Small intestine (tissue), 7 donors: ENCODE data around the gene GALNT5. TPM values are rescaled to one million over a fixed set of nuclear protein-coding genes. Genes with fewer than 3 reads are reported as not detected.

Experiments
- DNase-seq, 2 donors: peaks; one replicate each; pipeline versions ENCODE4 v3.0.0 to v3.0.0-alpha.2; 2013
- FAIRE-seq: peaks from 2 replicates; lab custom pipeline; 2012; peaks lifted over from hg19 to GRCh38; lab: Jason Lieb, UNC
- H3K27ac ChIP-seq, 3 donors: one replicate each; pipeline ENCODE4 v1.5.1; 2013; ENCODE audit warnings: low read length in 2 of 3, mild to moderate bottlenecking in 2 of 3, control low read depth in 1 of 3, inconsistent platforms in 1 of 3, low read depth in 1 of 3, moderate library complexity in 1 of 3
- H3K27me3 ChIP-seq, 3 donors: one replicate each; pipeline ENCODE4 v1.6.1; 2013; ENCODE audit warnings: low read length in 3 of 3, inconsistent platforms in 1 of 3; ENCODE audit not compliant: control insufficient read depth in 3 of 3, insufficient read depth in 3 of 3
- H3K36me3 ChIP-seq, 3 donors: one replicate each; pipeline ENCODE4 v1.6.1; 2013; ENCODE audit warnings: low read length in 3 of 3, inconsistent platforms in 1 of 3, low read depth in 1 of 3, mild to moderate bottlenecking in 1 of 3, moderate library complexity in 1 of 3; ENCODE audit not compliant: control insufficient read depth in 3 of 3, insufficient read depth in 2 of 3
- H3K4me1 ChIP-seq, 3 donors: one replicate each; pipeline ENCODE4 v1.6.1; 2013; ENCODE audit warnings: low read length in 2 of 3, inconsistent platforms in 1 of 3, low read depth in 1 of 3, mild to moderate bottlenecking in 1 of 3, moderate library complexity in 1 of 3; ENCODE audit not compliant: control insufficient read depth in 3 of 3, insufficient read depth in 2 of 3
- H3K4me3 ChIP-seq, 3 donors: one replicate each; pipeline ENCODE4 v1.5.1; 2013; ENCODE audit warnings: low read length in 3 of 3, control low read depth in 1 of 3, inconsistent platforms in 1 of 3, low read depth in 1 of 3, mild to moderate bottlenecking in 1 of 3, moderate library complexity in 1 of 3
- H3K9me3 ChIP-seq, 2 donors: one replicate each; pipeline ENCODE4 v1.6.1; 2013; ENCODE audit warnings: low read depth in 1 of 2, low read length in 1 of 2; ENCODE audit not compliant: control insufficient read depth in 2 of 2, insufficient read depth in 1 of 2
- WGBS, 3 donors: extraction: QIAGEN DNeasy Blood & Tissue Kit; methylation state at CpG; one replicate each; pipeline ENCODE4 v1.1.7; 2013; 5-methylcytosine and 5-hydroxymethylcytosine counted together
- polyA plus RNA-seq, 4 donors: library from polyadenylated mRNA; stranded (reverse) in 3 of 4; unstranded in 1 of 4; fragments of 200-250 nt in 3 of 4; fragments of 120-200 nt in 1 of 4; gene quantifications; one replicate each; pipeline versions ENCODE4 v1.2.1 to v1.2.3, GENCODE V29; 2013
- donor health status: healthy with polysubstance abuse.
- donor health status: control.
- donor health status: control.
- donor health status: Bipolar disorder and iron deficiency.
- donor health status: healthy.

GALNT5 gene
- polyA plus RNA-seq, 4 donors = 0.67 to 29.2 (median 2.3) TPM

- no peak for FAIRE-seq
- Histone ChIP-seq H3K9me3 (no peaks in the 10 kb centered on the region), H3K4me3 (no peak overlapping the region), H3K27me3 (no peaks in the 10 kb centered on the region), H3K27ac (no peak overlapping the region), H3K36me3 (no peaks in the 10 kb centered on the region), H3K4me1 (peaks cover 0 to 23% (median 4%) of the 10 kb centered on the region in 3 donors)
- peak in 1 of 2 donors; percentile 50 for DNase-seq
These were observed 1.8 kb upstream of the GALNT5 start for GRCh38 chr2:157255746-157256145.

- H3K36me3 ChIP-seq = no peaks in the 10 kb centered on the region
- no peak for FAIRE-seq
- 75 to 83% (median 76%) methylated on average over 3 of the region's 3 CpGs for WGBS, 3 donors
- H3K4me3 ChIP-seq = no peak overlapping the region
- no peak overlapping the region for H3K27ac ChIP-seq
- peaks cover 0 to 27% (median 4%) of the 10 kb centered on the region in 3 donors for H3K4me1 ChIP-seq
- no peaks in the 10 kb centered on the region for H3K27me3 ChIP-seq
- DNase-seq = no peak
- H3K9me3 ChIP-seq = no peaks in the 10 kb centered on the region
These were observed 879 bp upstream of the GALNT5 start for GRCh38 chr2:157256626-157257025.

- H3K9me3 ChIP-seq = no peaks in the 10 kb centered on the region
- 31 to 59% (median 54%) methylated on average over 8 of the region's 8 CpGs for WGBS, 3 donors
- H3K27ac ChIP-seq = peak overlapping the region in 1 of 3 donors; percentile 89
- H3K36me3 ChIP-seq = no peaks in the 10 kb centered on the region
- DNase-seq (peak; percentile 45 to 58), FAIRE-seq (no peak)
- H3K27me3 ChIP-seq = no peaks in the 10 kb centered on the region
- peaks cover 0 to 27% (median 4%) of the 10 kb centered on the region in 3 donors for H3K4me1 ChIP-seq
- H3K4me3 ChIP-seq = peak overlapping the region in 1 of 3 donors; percentile 47
These were observed 1.2 kb downstream of the GALNT5 start for GRCh38 chr2:157258520-157259326.

- no peaks in the 10 kb centered on the region for H3K27me3 ChIP-seq
- H3K36me3 ChIP-seq = no peaks in the 10 kb centered on the region
- H3K4me3 ChIP-seq = no peak overlapping the region
- WGBS, 3 donors = 85 to 97% (median 91%) methylated on average over 2 of the region's 2 CpGs
- no peak for FAIRE-seq
- DNase-seq = no peak
- H3K4me1 ChIP-seq = peaks cover 0 to 27% (median 4%) of the 10 kb centered on the region in 3 donors
- H3K27ac ChIP-seq = peak overlapping the region in 1 of 3 donors; percentile 89
- H3K9me3 ChIP-seq = no peaks in the 10 kb centered on the region
These were observed 1.9 kb downstream of the GALNT5 start for GRCh38 chr2:157259386-157259785.

- Histone ChIP-seq H3K4me1 (peaks cover 0 to 29% (median 4%) of the 10 kb centered on the region in 3 donors), H3K27ac (peak overlapping the region in 1 of 3 donors; percentile 89), H3K4me3 (no peak overlapping the region), H3K27me3 (no peaks in the 10 kb centered on the region), H3K36me3 (no peaks in the 10 kb centered on the region), H3K9me3 (no peaks in the 10 kb centered on the region)
- DNase-seq (no peak), FAIRE-seq (no peak)
- WGBS, 3 donors = 92 to 98% (median 96%) methylated on average over 2 of the region's 2 CpGs
These were observed 2.5 kb downstream of the GALNT5 start for GRCh38 chr2:157259960-157260359.

- Histone ChIP-seq H3K4me1 (peaks cover 0 to 30% (median 4%) of the 10 kb centered on the region in 3 donors), H3K36me3 (no peaks in the 10 kb centered on the region), H3K27ac (peak overlapping the region; percentile 61 to 89 (median 64)), H3K27me3 (no peaks in the 10 kb centered on the region), H3K9me3 (no peaks in the 10 kb centered on the region), H3K4me3 (peak overlapping the region in 2 of 3 donors; percentile 7 to 25)
- DNase-seq = peak; percentile 29 to 74
- WGBS, 3 donors = 54 to 69% (median 62%) methylated on average over 4 of the region's 4 CpGs
- FAIRE-seq = no peak
These were observed 3.2 kb downstream of the GALNT5 start for GRCh38 chr2:157260533-157261198.

GRCh38 chr2:157261199-157261782 lies 3.8 kb downstream of the GALNT5 start:
- peak overlapping the region in 2 of 3 donors; percentile 7 to 25 for H3K4me3 ChIP-seq
- H3K36me3 ChIP-seq = no peaks in the 10 kb centered on the region
- peak; percentile 85 to 93 for DNase-seq
- no peak for FAIRE-seq
- H3K27ac ChIP-seq = peak overlapping the region; percentile 61 to 89 (median 64)
- no peaks in the 10 kb centered on the region for H3K27me3 ChIP-seq
- 10 to 38% (median 29%) methylated on average over 6 of the region's 6 CpGs for whole genome bisulfite sequencing, 3 donors
- no peaks in the 10 kb centered on the region for H3K9me3 ChIP-seq
- H3K4me1 ChIP-seq = peaks cover 0 to 30% (median 4%) of the 10 kb centered on the region in 3 donors

GRCh38 chr2:157262248-157262647 lies 4.7 kb downstream of the GALNT5 start:
- Histone ChIP-seq H3K27me3 (no peaks in the 10 kb centered on the region), H3K36me3 (no peaks in the 10 kb centered on the region), H3K4me1 (peaks cover 0 to 30% (median 4%) of the 10 kb centered on the region in 3 donors), H3K4me3 (no peak overlapping the region), H3K27ac (no peak overlapping the region), H3K9me3 (no peaks in the 10 kb centered on the region)
- FAIRE-seq (no peak), DNase-seq (no peak)
- WGBS, 3 donors = 85 to 90% (median 88%) methylated on average over 3 of the region's 3 CpGs
